Stimulated activated CD4-positive, alpha-beta T cell treated with anti-CD3 and anti-CD28 coated beads, Interleukin-1b, Interleukin-23, amount 100 ng/mL, for 1 hour (primary cell): ENCODE measurements around the gene CYGB.

Experiments
- DNase-seq, 2 donors: peaks; one replicate each; pipeline ENCODE4 v3.0.0-alpha.2; 2020; ENCODE audit warnings: low read depth in 2 of 2

The CYGB gene

DNA sequence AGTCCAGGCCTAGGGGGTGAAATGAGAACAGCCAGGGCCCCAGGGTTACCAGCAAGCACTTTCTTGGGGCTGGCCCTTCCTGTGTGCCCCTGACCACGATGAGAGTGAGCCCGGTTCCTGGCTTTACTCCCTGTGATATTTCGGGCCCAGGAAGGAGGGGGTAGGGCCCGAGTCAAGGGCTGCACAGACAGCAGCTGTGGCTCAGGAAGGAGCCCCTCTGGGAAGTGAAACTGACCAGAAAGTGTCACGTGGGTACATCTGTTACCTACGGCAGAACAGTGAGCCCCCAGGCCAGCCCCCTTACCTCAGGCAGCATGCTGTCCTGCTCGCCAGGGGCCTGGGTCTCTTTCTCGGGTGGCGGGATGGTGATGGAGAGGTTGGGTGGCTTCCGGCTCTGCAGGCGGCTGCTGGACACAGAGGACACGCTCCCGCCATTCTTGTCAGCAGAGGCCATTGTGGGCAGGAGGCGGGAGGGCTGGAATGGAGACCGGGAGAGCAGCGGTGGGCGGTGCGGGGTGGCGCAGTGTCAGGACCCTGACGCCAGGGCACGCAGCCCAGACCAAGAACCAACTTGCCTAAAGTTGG, 56.3 kb downstream of the CYGB start:
- DNase-seq: no peak

DNA sequence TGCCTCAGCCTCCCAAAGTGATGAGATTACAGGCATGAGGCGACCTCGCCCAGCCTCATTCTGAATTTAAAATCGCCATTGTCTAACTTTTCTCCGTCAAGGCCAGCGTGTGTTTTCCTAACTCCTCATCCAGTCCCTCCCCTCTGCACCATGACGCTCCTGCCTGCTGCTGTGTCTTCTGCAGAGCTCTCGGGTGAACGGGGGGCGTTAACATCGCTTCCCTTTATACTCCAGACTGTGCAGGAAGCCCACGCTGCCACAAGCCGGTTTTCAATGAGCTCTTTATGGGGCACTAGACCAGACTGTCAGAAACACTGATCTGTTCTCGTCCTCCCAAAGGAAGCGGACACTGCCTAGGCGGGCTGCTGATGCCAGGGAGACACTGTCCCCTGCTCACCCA, 56.9 kb downstream of the CYGB start:
- DNase-seq: no peak

DNA sequence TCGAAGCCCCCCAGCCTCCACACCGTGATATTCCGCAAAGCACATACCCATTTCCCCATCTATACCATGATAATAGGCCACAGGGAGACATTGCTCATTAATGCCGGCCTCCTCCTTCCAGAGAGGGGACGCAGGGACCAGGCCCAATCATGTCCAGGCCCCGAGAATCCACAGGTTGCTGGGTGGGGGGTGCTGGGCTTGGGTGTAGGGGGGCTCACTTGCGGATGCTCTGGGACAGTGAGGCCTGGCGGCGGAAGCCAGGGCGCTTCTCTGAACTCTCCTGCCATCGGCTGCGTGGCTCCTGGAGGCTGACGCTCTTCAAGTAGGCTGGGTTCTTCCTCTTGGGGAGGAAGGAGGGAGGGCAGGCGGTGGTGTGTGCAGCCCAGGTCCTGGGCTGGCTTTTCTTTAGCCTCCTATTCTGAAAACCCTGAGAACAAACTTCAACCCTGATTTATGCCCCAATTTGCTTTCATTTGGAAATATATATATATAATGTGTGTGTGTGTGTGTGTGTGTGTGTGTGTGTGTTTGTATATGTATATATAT, 57.9 kb downstream of the CYGB start:
- no peak for DNase-seq

DNA sequence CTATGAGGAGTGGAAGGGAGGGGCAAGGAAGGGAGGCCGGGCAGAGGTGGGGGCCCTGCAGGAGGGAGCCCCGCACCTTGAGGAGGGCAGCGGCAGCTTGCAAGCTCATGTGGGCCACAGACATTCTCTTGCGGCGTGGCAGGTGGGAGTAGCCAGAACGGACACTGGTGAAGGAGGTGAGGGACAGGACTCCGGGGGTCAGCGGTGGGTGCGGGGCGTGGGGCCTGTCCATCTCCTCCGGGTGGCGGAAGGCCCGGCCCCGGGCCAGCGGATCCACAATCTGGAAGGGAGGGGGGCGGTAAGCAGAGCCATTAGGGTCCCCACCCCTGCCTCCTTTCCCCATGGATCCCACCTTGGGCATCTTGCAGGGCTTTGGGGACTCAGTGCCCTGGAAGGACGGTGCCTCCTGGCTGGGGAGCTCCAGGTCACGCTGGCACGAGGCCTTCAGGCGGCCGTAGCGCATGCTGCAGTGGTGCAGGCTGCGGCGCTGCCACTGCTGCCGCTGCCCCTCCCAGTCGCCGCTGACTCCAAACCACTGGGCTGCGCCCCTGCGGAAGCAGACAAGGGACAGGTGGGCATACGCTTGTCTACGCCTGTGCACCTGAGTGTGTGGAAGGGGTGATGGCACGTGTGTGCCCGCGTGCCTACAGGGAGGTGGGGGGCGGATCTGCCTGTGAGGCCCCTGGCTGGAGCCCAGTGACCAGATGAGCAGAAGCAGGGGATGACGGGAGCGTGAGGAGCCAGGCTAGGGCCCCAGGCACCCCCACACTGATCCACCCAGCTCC, 58.6 kb downstream of the CYGB start:
- DNase-seq: no peak

DNA sequence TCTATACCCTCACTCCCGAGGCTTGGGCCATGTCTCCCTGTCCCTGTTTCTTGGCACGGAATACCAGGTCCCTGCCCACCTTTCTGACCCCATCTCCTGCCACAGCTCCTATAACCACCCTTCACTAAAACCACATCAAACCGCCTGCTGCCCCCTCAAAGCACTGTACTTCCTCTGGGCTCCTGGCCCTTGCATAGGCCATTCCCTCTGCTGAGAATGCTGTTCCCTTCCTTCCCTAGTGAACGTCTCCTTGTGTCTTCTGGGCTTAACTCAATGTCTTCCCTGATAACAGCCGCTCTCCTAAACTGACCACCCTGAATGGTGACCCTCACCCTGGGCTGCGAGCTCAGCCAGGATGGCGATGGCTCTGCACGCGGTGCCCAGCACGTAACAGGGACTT, 59.4 kb downstream of the CYGB start:
- DNase-seq: no peak

DNA sequence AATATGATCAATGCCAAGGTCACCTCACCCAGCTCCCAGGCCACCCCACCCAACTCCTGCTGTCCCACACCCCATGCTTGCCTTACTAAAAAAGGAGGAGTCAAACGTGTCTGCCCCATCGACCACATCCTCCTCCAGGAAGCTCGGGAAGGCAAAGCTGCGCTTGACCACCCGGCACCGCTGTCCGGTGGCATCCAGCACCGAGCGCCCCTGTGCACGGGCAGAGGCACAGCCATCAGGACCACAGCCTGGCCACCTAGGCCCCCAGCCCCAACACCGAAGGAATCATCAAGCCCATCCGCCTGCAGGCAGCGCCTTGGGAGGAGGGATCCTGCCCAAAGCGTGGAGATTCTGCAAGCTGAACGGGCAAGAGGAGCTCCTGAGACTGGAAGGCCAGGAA, 59.9 kb downstream of the CYGB start:
- no peak for DNase-seq
